Hindlimb muscle (tissue), 1 donor: ENCODE results near the gene ATXN1. TPM values are rescaled to one million over a fixed set of nuclear protein-coding genes. Genes with fewer than 3 reads are reported as not detected.
A peak's percentile ranks its signal among the peaks of the same experiment; 100 is the strongest.

ENCODE experiments used
- DNase-seq: peaks from one replicate; pipeline ENCODE4 v3.0.0-alpha.2; 2013
- polyA plus RNA-seq: library from polyadenylated mRNA; unstranded; fragments of 120-200 nt; gene quantifications from one replicate; pipeline ENCODE4 v1.2.1, GENCODE V29; 2013; ENCODE audit not compliant: insufficient read length

ATXN1 gene
- polyA plus RNA-seq, 1 donor, result 16.1 TPM

DNA sequence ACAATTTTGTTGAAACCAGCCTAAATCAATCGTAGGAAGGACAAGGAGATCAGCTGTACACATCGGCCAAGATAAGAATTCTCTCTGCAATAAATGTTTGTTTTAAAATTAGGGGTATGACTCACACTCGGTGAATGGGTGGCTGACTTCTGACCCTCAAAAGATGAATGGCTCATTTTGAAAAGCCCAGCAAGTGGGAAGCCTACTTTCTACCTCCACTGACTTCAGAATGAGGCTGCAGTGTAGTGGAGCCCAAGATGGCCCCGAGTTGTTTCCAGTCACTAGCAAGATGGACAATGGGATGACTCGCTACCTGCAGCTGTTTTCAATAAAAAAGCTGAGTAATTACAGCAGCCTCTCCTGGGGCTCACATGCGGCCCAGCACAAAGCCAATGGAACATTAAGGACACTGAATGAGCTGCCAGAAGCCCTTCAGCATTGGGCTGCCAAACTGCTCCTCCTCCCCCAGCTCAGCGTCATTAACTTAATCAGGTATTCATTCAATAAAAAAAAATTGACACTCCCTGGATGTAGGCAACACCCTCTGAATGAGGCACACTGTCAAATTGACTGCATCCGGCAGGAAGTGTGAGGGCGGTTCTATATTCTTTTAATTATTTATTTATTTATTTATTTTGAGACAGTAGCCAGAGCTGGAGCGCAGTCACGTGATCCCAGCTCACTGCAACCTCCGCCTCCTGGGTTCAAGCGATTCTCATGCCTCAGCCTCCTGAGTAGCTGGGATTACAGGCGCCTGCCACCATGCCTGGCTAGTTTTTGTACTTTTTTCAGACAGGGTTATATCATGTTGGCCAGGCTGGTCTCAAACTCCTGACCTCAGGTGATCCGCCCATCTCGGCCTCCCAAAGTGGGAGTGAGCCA lies 415.6 kb downstream of the ATXN1 start:
- DNase-seq, result peak; percentile 77

DNA sequence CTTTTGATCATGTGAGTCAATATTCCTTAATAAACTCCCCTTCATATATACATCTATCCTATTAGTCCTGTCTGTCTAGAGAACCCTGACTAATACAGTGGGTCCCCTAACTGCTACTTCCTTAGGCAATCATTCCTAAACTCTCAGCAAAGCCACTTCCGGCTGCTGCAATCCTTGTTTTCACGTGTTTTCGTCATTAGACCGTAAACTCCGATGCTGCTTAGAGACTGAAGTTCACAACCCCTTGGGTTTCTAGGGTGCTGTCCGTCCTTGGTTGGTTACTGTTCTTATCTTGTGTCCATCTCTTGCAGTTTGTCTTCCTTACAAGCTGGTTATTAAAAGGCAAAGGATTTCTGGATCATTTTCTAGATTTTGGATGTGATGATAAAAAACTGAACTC lies 416.5 kb downstream of the ATXN1 start:
- DNase-seq, result no peak

DNA sequence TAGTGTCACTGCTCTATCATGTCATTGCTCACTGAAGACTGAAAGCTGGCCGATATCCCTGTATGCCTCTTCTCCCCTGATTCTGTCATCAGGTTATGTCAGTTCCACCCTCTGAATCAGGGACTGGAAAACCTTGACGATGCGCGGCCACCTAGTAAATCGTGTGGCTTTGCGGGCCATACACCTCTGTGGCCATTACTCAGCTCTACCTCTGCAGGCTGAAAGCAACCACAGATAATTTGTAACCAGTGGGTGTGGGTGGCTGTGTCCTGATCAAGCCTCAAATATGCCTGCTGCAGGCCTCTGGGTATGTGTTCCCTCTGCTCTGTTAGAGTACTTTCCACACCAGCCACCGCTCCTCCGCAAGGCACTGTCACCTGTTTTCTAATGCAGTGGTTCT lies 417.7 kb downstream of the ATXN1 start:
- DNase-seq, result no peak

DNA sequence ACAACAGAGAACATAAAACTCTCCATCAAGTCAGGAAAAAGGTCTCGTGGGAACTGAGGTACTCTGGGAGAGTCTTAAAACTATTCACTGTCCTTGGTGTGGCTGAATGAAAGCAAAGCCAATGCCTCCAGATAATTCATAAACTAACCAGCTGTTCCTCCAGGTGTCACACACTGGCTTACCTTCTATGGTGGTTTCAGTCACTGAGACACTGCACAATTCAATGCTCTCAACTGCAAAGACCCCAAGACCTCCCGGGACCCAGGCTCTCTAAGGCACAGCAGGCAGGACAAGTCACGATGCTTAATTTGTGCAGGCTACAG lies 422.0 kb downstream of the ATXN1 start:
- no peak for DNase-seq

DNA sequence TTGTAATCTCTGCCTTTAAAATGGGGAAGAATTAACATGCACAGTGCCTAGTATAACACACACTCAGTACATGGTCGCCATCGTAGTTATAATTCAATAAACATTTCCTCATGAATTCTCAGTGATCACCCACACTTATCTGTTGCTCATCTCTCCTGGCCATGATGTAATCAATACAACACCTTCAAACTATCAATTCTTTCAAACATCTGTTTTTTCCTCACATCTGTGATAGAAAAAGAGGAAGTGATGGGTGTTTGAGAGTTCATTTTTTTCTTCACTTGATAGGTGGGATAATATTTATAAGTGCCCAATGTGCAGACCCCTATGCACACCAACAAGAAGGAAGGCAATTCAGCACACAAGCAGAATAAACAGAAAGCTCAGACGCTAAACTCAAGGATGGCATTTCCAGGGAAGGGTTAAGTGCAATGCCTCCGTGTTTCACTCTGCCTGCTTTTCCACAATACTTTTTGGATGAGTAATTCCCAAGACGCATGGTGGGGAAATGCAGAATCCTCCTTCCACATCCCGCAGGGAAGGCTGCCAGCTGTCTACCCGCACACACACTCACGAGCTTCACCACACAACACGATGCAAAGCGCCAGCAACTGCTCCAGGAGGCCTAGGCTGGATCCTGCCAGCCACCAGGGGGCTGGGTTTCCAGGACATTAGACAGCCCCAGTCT lies 422.5 kb downstream of the ATXN1 start:
- DNase-seq, result no peak

DNA sequence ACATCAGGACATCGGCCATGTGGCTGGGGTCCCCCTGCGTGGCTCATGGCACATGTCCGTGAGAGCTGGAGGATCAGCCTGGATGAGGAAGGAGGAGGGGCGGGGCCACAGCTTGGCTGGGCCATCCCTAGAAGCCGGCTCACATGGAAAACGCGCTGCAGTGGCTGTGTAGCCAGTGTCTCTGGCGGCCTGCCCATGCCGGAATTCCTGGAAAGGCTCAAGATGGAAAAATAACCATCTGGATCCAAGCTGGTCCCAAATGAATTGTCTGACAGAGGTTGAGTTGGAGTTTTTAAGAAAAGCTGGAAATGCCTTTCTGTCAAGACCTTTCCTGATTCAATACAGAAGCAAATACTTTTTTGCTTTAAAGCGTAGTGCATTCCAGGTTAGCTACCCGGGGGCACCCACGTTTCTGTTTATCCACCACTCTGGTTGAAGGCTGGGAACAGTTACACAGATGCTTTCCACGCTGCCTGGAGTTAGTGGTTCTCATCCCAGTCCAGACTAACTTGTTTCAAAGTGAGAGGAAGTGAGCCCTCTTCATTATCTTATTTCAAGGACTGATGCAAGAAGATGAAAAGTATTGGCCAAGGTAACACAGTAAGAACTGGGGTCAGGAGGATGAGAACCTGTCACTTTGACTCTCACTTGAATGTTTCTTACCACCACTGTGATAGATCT lies 423.8 kb downstream of the ATXN1 start:
- peak; percentile 95 for DNase-seq

DNA sequence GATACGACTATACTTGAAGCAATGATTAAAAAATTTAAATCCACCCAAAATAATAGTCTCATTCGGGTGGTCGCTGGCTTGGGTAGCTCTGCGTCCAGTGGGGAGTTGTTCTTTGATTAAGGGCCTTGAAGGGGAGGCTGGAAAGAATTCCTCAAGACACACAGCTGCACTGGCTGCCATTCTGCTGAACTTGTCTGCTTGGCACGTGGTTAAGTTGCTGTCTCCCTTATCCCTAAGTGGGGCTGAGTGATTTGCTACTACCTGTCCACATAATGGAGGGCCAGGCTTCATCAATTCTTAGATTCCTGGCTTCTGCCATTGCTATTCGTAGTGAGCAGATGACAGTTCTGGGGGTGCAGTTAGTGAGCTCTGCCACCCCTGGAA lies 424.4 kb downstream of the ATXN1 start:
- no peak for DNase-seq

DNA sequence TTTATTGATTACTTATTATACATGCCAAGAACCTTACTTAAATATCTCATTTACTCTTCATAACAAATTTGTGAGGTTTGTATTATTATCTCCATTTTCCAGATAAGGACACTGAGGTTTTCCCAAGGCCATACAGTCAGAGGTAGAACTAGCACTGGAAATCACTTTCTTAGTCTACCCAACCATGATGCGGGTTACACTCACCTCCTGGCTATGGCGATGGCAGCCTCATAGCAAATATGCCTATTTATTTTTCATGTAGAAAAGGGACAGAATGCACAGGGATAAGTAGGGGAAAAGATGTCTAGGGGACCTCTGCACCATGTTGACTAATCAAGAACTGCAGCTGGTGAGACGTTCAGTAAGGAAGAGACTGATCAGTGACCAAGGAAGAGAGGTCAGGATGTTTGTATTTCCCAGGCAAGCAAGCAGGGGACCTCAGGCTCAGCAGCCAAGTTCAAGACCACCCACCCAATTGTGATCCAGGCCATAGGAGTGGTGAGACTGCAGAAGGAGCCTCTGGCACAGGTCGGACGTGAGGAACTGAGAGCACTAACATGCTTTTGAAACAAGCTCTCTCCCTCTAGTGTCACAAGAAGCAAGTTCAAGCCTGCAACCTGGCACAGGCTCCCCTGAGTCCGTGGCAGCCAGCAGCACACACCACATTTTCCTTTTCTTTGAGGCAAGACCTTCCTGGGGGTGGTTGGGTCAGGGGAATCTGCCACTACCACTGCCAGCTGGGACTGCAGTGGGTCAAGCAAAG lies 425.0 kb downstream of the ATXN1 start:
- DNase-seq, result no peak

DNA sequence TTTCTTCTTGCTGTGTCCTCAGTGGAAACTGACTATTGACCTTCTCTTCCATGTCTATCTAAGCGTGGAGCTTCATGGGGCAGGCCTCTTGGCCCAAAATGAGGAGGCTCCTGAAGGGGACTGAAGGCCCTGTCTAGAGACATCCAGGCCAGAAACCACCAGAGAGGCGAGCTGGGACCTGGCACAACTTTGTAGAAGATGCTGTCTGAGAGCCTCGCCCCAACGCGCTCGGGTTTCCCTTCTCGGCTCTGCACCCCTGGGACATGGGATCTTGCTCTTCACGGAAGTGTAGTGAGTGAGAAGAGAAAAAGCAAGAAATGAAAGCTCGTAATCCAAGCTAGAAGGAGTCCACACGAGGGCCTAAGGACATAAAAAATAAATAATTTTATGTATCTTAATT lies 426.1 kb downstream of the ATXN1 start:
- DNase-seq, result no peak

DNA sequence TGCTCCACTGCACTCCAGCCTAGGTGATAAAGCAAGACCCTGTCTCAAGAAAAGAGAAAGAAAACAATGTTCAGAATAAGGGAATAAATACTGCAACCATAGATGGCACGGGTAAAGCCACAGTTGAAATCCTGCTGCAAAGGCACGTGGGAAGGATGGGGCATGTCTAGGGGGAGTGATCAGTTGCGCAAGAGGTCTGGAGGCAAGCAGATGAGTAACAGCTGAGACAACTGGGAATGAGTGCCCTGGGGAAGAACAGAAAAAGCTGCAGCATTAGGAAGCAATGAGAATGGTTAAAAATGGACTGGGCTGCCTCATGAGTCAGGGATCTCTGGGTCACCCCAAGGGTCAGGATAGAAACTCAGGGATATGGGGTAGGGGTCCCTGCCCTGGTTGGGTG lies 426.6 kb downstream of the ATXN1 start:
- no peak for DNase-seq

DNA sequence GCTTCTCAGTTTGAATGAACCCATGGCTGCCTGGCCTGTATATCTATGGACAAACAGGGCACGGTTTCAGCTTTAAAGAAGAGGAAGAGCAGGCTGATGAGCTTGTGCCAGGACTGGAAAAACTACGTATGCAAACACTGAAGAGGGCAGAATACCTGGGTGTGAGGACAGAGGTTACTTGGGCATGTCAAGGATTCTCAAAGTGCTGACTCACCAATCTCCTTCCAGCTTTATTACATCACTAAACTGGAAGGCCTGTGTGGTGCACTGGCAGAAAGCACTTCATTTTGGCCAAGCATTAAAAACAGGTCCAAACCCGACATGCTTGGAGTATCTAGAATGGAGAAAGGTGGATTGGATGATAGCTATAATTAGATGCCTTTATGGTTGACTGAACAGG lies 427.7 kb downstream of the ATXN1 start:
- no peak for DNase-seq

DNA sequence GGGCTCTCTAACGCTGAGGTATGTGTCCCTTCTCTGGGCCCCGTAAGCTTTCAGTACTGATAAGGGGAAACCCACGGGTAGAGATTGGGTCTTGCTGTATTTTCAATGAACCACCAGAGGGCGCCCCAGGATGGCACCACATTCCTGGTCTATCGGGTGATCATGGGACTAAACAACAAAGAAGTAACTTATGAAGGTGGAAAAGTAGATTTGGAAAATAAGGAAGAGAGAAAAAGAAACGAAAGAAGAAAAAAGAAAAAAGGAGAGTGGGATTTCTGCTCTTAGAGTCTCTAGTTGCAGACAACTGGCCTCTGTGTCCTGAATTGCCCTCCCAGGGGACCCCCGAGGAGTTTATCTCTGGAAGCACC lies 429.1 kb downstream of the ATXN1 start:
- DNase-seq, result peak; percentile 81

DNA sequence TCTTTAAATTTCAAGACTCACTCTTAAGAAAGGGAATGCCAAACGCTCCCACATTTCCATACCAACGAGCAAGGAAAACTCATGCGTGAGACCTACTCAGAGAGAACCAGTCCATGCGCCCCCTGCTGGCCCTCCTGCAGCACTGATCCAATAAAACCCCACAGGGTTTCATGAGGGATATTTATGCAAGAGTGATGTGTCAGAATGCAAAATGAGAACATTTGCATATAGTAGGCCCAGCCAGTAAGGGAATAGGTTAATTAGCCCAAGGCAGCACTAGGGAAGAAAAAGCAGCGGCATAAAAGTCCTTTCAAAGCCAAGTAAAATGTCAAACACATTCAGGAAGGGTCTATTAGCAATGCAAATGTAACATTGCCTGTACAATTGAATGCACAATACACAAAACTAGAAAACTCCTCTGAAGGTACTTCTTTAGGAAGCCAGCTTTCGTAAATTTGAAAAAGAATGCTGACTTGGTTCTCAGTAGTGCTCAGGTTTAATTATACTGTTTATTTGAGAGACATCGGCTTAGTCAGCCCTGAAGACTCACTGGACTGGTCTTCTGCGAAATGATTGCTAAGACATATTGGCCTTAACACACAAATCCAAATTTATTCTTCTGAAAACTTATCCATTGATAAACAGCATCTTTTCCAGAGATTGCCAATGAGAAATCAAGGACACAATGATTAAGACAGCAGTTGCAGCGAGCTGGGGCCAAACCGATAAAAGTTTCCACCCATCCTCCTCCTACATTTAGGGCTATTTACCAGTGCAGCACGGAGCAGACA lies 429.7 kb downstream of the ATXN1 start:
- no peak for DNase-seq

DNA sequence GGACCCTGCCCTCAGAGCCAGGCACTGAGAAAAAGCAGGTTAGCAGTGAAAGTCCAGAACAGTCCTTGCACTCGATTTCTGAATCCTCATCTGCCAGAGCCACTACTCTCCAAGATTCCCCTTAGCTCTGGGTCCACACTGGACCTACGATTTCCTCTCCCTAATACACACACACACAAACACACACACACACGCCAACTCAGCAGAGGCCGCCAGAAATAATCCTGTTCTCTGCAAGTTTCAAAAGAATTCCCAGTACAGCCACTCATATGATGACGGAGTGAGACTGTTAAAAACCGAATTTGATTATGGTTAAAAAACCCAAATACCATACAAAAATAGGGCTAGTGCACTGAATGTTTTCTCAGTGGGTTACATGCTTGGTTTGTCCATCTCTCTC lies 432.0 kb downstream of the ATXN1 start:
- no peak for DNase-seq

DNA sequence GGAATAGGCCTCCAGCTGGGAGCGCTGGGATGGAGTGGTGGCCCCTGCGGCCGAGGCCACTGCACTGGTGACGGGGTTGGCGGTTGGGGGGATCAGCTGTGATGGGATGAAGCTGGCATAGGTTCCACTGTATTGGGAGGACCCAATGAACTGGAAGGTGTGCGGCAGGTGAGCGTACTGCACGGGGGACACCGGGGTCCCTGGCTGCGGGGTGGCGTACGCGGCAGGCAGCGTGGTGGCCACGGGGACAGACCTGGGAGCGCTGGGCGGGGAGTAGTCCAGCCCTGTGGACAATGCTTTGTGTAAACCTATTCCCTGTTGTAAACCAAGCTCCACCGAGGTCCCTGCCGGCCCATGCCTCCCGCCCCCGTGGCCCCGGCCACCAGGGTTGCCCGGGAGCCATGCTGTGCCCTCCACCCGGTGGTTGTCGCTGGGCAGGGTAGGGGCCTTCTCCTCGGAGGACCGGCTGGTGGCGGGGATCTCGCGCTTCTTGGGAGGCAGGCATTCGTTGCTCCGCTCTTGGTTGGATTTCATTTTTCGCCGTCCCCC lies 433.4 kb downstream of the ATXN1 start:
- DNase-seq, result no peak

DNA sequence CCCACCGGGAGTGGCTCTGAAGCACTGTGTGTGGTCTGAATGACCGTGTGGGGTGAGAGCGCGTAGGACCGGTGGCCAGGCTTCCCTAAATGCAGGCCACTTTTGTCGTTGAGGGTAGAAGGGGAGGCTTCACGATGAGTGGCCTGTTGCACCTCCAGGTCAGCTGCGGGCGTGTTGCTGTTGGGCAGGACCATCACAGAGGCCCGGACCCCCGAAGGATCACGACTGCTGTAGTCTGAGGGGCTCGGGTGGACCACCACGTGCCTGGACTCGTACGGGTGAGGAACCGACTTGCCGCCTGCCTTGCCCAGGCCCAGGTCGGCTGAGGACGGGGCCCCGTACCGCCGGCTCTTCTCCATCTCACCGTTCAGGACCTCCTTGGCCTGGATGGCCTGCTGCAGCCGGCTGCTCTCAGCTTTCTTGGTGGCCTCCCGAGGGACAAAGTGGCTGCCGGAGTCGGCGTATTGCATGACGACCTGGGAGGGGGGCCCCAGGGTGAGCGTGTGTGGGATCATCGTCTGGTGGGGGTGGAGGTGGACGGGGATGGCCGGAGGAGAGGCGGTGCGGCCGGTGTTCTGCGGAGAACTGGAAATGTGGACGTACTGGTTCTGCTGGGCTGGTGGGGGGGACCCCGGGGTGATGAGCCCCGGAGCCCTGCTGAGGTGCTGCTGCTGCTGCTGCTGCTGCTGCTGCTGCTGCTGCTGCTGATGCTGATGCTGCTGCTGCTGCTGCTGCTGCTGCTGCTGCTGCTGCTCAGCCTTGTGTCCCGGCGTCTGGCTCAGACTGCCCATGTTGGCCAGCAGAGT lies 434.1 kb downstream of the ATXN1 start:
- DNase-seq, result no peak

DNA sequence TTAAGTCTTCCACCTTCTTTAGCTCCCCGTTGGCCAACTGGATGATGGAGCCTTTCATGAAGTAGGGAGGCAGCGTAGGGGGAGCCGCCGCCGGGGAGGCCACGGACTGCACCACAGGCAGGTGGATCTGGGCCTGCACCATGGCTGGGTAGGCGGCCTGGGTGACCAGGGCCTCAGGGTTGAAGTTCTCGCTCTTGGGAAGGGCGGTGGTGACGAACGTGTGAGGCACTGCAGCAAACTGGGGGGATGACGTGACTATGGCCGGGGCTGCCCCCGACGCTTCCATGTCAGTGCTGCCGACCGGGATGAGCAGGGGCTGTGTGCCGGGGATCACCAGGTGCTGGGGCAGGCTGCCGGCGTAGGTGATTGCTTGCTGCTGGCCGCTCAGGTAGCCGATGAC lies 434.7 kb downstream of the ATXN1 start:
- no peak for DNase-seq

DNA sequence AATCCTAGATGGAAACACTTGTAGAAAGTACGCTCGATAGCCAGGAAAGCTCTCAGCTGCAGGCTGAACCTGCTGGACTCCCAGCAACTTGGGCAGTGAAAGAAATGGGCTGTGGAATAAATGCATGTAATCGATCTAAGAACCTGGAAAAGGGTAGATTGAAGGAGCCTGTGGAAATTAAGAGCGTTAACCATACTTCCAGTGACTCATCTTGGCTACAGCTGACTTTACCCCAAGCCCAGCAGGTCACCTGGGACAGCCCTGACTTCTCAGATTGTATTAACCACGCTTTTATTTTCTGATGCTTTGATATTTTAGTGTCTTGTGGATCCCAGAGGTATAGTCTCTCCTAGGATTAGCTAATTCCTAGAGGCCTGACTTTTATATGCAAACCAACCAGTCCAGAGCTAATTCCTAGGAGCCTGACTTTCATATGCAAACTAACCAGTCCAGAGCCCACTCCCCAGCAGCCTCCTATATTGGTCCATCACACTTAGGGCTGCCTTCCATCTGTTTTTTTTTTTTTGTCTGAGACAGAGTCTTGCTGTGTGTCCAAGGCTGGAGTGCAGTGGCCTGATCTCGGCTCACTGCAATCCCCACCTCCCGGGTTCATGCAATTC lies 436.5 kb downstream of the ATXN1 start:
- DNase-seq, result no peak

DNA sequence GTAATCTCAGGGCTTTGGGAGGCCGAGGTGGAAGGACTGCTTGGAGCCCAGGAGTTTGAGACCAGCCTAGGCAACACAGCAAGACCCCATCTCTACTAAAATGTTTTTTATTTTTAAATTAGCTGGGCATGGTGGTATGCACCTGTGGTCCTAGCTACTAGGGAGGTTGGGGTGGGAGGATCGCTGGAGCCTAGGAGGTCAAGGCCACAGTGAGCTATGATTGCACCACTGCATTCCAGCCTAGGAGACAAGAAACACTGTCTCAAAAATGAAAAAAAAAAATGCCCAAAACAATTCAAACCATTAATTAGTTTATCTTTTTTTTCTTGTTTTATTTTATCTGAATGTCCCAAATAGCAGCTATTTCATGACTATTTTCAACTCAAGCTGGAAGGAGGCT lies 437.1 kb downstream of the ATXN1 start:
- DNase-seq, result no peak

DNA sequence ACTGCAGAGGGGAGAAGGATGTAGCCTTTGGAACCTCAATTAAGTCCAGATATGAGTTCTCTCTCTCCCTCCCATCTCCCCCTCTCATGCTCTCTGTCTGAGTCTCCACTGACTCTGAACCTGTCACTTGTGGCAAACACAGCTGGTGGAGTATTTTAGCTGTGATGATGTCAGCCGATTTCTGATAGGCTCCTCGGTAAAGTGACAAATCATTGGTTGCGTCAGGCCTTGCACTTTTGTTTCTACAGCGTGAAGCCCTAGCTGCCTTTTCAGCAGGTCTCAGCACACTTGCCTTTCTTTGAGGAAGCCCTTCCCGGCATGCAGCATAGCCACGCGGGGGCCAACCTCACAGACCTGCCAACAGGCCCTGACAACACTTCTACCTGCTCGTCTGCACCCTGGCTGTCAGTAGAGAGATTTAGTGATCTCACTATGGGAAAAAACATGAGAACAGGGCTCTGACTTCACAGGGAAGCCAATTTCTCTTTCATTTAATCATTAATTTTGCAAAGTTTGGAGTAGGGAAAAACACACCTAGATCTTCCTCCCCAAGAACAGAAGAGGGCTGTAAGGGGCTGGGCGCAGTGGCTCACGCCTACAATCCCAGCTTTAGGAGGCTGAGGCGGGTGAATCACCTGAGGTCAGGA lies 438.5 kb downstream of the ATXN1 start:
- peak; percentile 73 for DNase-seq
